Adipocyte (in vitro differentiated cells): ENCODE measurements around the gene AHRR.
A peak's percentile ranks its signal among the peaks of the same experiment; 100 is the strongest.

ENCODE experiments used
- DNase-seq: peaks from one replicate; pipeline ENCODE4 v3.0.0-alpha.2; 2015; ENCODE audit warnings: low read depth
- H3K27me3 ChIP-seq: replicated peaks from 2 replicates; pipeline ENCODE4 v1.7.0; 2013; ENCODE audit warnings: mild to moderate bottlenecking, low read length, moderate library complexity; ENCODE audit not compliant: control insufficient read depth, insufficient read depth
- H3K36me3 ChIP-seq: 2 replicates; pipeline ENCODE4 v1.7.0; 2013; ENCODE audit warnings: low read length, mild to moderate bottlenecking, moderate library complexity; ENCODE audit not compliant: control insufficient read depth, insufficient read depth, severe bottlenecking
- H3K4me1 ChIP-seq: 2 replicates; pipeline ENCODE4 v1.7.0; 2013; ENCODE audit warnings: mild to moderate bottlenecking, low read length, moderate library complexity; ENCODE audit not compliant: control insufficient read depth, insufficient read depth
- H3K4me3 ChIP-seq: 2 replicates; pipeline ENCODE4 v1.7.0; 2013; ENCODE audit warnings: mild to moderate bottlenecking, low read length, moderate library complexity
- H3K9ac ChIP-seq: 2 replicates; pipeline ENCODE4 v1.7.0; 2013; ENCODE audit warnings: mild to moderate bottlenecking, low read length, moderate library complexity
- H3K9me3 ChIP-seq: 2 replicates; pipeline ENCODE4 v1.7.0; 2013; ENCODE audit warnings: mild to moderate bottlenecking, low read length, moderate library complexity; ENCODE audit not compliant: control insufficient read depth

AHRR gene

DNA sequence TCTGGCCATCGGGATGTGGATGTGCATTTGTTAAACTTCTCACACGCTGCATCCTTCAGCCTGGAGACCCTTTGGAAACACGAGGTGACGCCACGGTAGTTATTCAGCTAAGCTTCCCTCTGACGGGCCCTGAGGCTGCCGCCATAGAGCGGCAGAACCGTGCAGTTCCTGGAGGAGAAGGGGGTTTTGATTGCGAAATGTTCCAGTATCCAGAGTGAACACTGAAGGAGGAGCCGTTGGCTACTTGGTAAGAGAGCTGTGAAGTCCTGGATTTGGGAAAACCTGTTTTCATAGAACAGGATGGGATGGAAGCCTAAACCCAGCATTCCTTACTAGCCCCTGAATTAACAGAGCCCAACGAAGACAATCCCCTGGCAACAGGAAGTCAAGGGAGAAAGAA, 98.5 kb downstream of the AHRR start:
- Histone ChIP-seq H3K4me1 (peaks cover 9% of the 10 kb centered on the region), H3K27me3 (no peaks in the 10 kb centered on the region), H3K9ac (no peak overlapping the region), H3K4me3 (no peak overlapping the region), H3K36me3 (no peaks in the 10 kb centered on the region), H3K9me3 (no peaks in the 10 kb centered on the region)
- DNase-seq = peak; percentile 54

DNA sequence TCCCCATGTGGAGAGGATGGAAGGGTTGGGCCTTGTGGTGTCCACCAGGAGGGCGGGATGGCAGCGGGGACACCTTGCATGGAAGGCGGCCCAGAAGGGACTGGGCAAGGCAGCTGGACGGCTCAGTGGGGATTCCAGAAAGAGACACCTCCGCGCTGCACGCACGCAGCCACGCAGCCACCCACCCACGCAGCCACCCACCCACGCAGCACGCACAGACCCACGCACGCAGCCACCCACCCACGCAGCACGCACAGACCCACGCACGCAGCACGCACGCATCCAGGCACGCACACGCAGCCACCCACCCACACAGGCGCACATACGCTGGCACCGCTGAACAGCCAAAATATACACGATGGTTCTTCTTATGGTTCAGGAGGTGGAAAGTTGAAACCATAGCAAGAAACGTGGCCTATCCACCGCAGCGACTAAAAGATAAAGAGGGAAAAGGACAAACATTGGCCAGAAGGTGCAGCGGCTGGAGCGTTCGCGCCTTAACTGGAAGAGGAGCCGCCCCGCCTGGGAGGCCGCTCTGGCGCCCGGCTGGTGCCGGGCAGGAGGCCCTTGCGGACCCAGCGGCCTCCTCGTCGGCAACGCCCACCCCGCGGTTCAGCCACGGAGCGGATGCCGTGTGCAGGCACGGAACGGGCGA, 99.2 kb downstream of the AHRR start:
- peaks cover 9% of the 10 kb centered on the region for H3K4me1 ChIP-seq
- no peaks in the 10 kb centered on the region for H3K36me3 ChIP-seq
- no peak for DNase-seq
- no peaks in the 10 kb centered on the region for H3K27me3 ChIP-seq
- no peak overlapping the region for H3K4me3 ChIP-seq
- H3K9me3 ChIP-seq = no peaks in the 10 kb centered on the region
- H3K9ac ChIP-seq = no peak overlapping the region

- Histone ChIP-seq H3K9me3 (no peaks in the 10 kb centered on the region), H3K4me3 (no peak overlapping the region), H3K27me3 (no peaks in the 10 kb centered on the region), H3K9ac (no peak overlapping the region), H3K36me3 (no peaks in the 10 kb centered on the region), H3K4me1 (peaks cover 9% of the 10 kb centered on the region)
- DNase-seq = no peak
These were observed 99.9 kb downstream of the AHRR start for GRCh38 chr5:421287-421880.

- Histone ChIP-seq H3K27me3 (no peaks in the 10 kb centered on the region), H3K9ac (no peak overlapping the region), H3K4me3 (no peak overlapping the region), H3K36me3 (no peaks in the 10 kb centered on the region), H3K9me3 (no peaks in the 10 kb centered on the region), H3K4me1 (peaks cover 9% of the 10 kb centered on the region)
- DNase-seq = no peak
These were observed 100.4 kb downstream of the AHRR start for GRCh38 chr5:421901-422300.

- Histone ChIP-seq H3K9me3 (no peaks in the 10 kb centered on the region), H3K36me3 (peaks cover 3% of the 10 kb centered on the region), H3K4me1 (peaks cover 9% of the 10 kb centered on the region), H3K4me3 (no peak overlapping the region), H3K9ac (no peak overlapping the region), H3K27me3 (no peaks in the 10 kb centered on the region)
- DNase-seq = no peak
These were observed 101.1 kb downstream of the AHRR start for GRCh38 chr5:422323-423232.

DNA sequence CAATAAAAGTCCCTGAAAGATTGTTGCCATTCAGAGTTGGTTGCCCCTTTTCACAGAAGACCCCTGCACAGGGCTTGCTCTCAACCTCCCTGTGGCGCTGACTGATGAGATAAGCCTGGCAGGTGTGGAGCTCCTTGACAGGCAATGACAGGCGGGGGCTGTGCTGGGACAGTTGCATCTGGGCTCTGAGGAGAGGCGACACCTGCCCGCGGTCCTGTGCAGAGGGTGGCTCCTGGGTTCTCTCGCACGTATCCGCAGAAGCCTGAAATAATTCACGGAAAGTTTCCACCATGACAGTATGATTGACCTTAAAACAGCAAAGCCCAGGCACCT, 101.7 kb downstream of the AHRR start:
- Histone ChIP-seq H3K9ac (no peak overlapping the region), H3K36me3 (peaks cover 4% of the 10 kb centered on the region), H3K27me3 (no peaks in the 10 kb centered on the region), H3K4me1 (peaks cover 8% of the 10 kb centered on the region), H3K4me3 (no peak overlapping the region), H3K9me3 (no peaks in the 10 kb centered on the region)
- no peak for DNase-seq

DNA sequence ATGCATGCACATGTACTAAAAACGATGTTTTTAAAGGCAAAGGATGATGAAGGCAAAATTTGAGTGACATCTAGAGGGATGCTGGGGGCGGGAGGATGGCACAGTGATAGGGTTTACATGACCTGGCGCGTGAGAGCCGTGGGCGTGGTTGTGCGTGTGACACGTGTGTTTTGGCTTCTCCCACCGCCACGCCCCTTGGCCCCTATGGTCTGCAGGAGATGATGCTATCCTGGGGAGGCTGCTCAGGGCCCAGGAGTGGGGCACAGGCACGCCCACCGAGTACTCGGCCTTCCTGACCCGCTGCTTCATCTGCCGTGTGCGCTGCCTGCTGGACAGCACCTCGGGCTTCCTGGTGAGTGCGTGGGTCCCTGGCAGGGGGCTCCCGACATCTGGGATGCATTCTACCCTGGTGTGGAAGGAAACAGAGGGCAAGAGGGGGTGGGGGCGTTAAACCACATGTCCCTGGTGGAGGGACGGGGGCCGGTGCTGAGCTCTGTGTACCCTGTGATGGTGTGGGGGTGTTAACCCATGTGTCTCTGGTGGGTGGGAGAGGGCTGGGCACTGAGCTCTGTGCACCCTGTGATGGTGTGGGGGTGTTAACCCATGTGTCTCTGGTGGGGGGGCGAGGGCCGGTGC, 102.2 kb downstream of the AHRR start:
- Histone ChIP-seq H3K9ac (no peak overlapping the region), H3K4me1 (peaks cover 5% of the 10 kb centered on the region), H3K27me3 (no peaks in the 10 kb centered on the region), H3K9me3 (no peaks in the 10 kb centered on the region), H3K36me3 (peaks cover 4% of the 10 kb centered on the region), H3K4me3 (no peak overlapping the region)
- DNase-seq = no peak

DNA sequence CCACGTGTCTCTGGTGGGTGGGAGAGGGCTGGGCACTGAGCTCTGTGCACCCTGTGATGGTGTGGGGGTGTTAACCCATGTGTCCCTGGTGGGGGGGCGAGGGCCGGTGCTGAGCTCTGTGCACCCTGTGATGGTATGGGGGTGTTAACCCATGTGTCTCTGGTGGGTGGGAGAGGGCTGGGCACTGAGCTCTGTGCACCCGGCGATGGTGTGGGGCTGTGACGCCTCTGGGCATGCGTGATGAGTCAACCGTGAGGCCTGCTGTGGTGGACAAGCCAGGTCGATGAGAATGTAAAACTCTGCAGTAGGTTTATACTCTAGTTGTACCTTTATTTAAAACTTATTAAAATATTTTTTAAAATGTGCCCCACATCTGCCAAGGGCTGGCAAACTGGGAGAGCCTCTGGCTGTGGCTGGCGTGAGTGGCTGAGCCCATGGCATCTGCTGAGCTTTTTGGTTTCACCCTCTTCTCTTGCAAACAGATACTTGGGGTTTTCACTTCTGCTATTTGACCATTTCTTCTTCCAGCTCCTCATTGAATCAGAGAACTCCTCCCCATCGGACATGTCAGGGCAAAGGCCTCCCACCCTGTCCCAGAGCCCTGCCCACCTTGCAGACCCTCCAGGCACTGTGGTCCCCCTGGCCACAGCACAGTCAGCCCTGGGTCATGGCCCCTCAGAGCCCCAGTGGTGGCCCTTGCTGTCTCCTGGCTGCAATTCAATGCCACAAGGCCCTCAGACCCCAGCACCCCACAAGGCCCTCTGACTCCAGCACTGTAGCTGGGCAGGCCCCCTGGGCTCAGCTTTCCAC, 103.0 kb downstream of the AHRR start:
- DNase-seq = peak; percentile 46
- Histone ChIP-seq H3K27me3 (no peaks in the 10 kb centered on the region), H3K4me1 (peaks cover 5% of the 10 kb centered on the region), H3K9me3 (no peaks in the 10 kb centered on the region), H3K4me3 (no peak overlapping the region), H3K9ac (no peak overlapping the region), H3K36me3 (peaks cover 4% of the 10 kb centered on the region)

- no peaks in the 10 kb centered on the region for H3K9me3 ChIP-seq
- no peak overlapping the region for H3K4me3 ChIP-seq
- DNase-seq = no peak
- peaks cover 4% of the 10 kb centered on the region for H3K36me3 ChIP-seq
- peaks cover 11% of the 10 kb centered on the region for H3K4me1 ChIP-seq
- no peak overlapping the region for H3K9ac ChIP-seq
- H3K27me3 ChIP-seq = no peaks in the 10 kb centered on the region
These were observed 104.2 kb downstream of the AHRR start for GRCh38 chr5:425714-426113.

- Histone ChIP-seq H3K4me3 (no peak overlapping the region), H3K36me3 (peaks cover 4% of the 10 kb centered on the region), H3K9ac (no peak overlapping the region), H3K9me3 (no peaks in the 10 kb centered on the region), H3K4me1 (peaks cover 12% of the 10 kb centered on the region), H3K27me3 (no peaks in the 10 kb centered on the region)
- no peak for DNase-seq
These were observed 105.0 kb downstream of the AHRR start for GRCh38 chr5:426392-426976.
